Right atrium auricular region (tissue), 2 donors: Measurements from ENCODE around the gene HOXA5. TPM values are rescaled to one million over a fixed set of nuclear protein-coding genes. Genes with fewer than 3 reads are reported as not detected.
A peak's percentile ranks its signal among the peaks of the same experiment; 100 is the strongest.

ENCODE experiments used
- DNase-seq: peaks from one replicate; pipeline ENCODE4 v3.0.0-alpha.2; 2019; ENCODE audit warnings: low spot score
- H3K27ac ChIP-seq, 2 donors: fragments of 200-600 bp; sonication (generic); 1 replicate in 1 of 2; 2 replicates in 1 of 2; pipeline ENCODE4 v1.5.1; 2016 to 2019
- H3K27me3 ChIP-seq, 2 donors: fragments of 200-600 bp; sonication (generic); one replicate each; pipeline versions ENCODE4 v1.5.1 to v1.6.0; 2017 to 2019
- H3K36me3 ChIP-seq: fragments of 200-600 bp; sonication (generic); one replicate; pipeline ENCODE4 v1.5.1; 2016
- H3K4me1 ChIP-seq, 2 donors: fragments of 200-600 bp; sonication (generic); one replicate each; pipeline versions ENCODE4 v1.5.1 to v1.6.0; 2017 to 2019
- H3K4me3 ChIP-seq, 2 donors: fragments of 200-600 bp; sonication (generic); 1 replicate in 1 of 2; 2 replicates in 1 of 2; pipeline ENCODE4 v1.5.1; 2017 to 2019; ENCODE audit warnings: mild to moderate bottlenecking in 1 of 2, moderate library complexity in 1 of 2
- H3K9me3 ChIP-seq, 2 donors: fragments of 200-600 bp; sonication (generic); one replicate each; pipeline ENCODE4 v1.5.1; 2019
- total RNA-seq, 2 donors: library from RNA; depleted of rRNA; stranded (reverse); fragments of >200 nt; gene quantifications; one replicate each; pipeline ENCODE4 v1.1.0, GENCODE V29; 2016
- TF ChIP-seq, protein P1 (sequence below), 2 donors: fragments of 200-600 bp; sonication (generic); IDR thresholded peaks; one replicate each; pipeline ENCODE4 v1.5.1; 2019; ENCODE audit warnings: antibody characterized with exemption in 2 of 2

The HOXA5 gene
- total RNA-seq, 2 donors from 2014 or later: 0.24 to 0.96 TPM

DNA sequence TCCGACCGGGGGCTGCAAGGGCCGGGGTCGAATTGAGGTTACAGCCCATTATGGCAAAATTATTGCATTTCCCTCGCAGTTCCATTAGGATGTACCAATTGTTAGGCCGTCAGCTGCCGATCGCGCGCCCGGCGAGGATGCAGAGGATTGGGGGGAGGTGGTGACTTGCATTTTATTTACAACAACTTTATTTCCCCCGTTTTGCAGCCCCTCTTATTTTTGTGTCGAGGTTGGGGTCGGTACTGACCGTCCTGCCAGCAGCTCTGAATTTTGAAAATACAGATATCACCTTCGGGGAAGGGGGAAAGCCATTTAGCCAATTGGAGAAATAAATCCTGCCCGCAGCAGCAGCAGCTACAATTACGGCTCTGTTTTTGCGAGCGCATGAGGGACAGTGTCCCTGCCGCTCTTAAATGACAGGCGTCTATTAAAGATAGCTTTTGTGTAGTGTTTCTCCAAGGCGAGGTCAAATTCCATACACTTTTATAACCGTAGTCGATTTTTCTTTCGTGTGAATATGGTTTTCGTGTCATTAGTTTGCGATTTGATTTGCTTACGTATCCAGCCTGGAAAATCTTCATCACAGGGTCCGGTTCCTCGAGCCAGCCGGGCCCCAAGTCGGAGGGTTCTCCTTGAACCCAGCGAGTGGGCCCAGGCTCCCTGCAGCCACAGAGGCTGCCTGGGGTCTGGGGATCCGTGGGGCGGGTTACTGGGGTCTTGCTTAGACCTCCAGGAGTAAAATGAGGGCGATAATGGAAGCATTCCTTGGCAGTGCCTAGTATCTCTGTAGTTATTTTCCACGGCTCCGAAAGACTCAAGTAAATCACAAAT, 684 bp upstream of the HOXA5 start:
- TF ChIP-seq, protein P1, sequence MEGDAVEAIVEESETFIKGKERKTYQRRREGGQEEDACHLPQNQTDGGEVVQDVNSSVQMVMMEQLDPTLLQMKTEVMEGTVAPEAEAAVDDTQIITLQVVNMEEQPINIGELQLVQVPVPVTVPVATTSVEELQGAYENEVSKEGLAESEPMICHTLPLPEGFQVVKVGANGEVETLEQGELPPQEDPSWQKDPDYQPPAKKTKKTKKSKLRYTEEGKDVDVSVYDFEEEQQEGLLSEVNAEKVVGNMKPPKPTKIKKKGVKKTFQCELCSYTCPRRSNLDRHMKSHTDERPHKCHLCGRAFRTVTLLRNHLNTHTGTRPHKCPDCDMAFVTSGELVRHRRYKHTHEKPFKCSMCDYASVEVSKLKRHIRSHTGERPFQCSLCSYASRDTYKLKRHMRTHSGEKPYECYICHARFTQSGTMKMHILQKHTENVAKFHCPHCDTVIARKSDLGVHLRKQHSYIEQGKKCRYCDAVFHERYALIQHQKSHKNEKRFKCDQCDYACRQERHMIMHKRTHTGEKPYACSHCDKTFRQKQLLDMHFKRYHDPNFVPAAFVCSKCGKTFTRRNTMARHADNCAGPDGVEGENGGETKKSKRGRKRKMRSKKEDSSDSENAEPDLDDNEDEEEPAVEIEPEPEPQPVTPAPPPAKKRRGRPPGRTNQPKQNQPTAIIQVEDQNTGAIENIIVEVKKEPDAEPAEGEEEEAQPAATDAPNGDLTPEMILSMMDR (IDR thresholded peaks at IDR 0.05): peak in 1 of 2 donors; percentile 37
- no peak for DNase-seq
- peaks cover 53 to 94% of the 10 kb centered on the region in 2 donors for H3K27me3 ChIP-seq
- peaks cover 0 to 57% of the 10 kb centered on the region in 2 donors for H3K4me1 ChIP-seq
- peak overlapping the region in 1 of 2 donors; percentile 55 for H3K4me3 ChIP-seq
- H3K9me3 ChIP-seq: no peaks in the 10 kb centered on the region
- no peaks in the 10 kb centered on the region for H3K36me3 ChIP-seq
- no peak overlapping the region for H3K27ac ChIP-seq

DNA sequence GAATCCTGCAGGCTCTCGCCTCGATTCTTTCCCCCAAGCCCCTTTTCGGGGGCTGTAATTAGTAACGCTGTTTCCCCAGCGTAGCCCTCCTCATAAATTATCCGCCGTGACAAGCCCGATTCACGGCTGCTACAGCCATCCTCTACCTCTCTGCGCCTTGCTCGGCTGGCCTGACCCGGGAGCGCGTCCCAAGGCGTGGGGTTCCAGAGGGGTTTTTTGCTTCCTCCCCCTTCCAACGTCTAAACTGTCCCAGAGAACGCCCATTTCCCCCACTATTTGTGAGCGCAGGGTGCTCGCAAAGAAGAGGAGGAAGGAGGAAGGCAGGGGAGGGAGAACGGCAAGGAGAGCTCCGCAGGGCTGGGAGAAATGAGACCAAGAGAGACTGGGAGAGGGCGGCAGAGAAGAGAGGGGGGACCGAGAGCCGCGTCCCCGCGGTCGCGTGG, 880 bp downstream of the HOXA5 start:
- H3K9me3 ChIP-seq: no peaks in the 10 kb centered on the region
- no peaks in the 10 kb centered on the region for H3K36me3 ChIP-seq
- peaks cover 48 to 82% of the 10 kb centered on the region in 2 donors for H3K27me3 ChIP-seq
- TF ChIP-seq, protein P1 (IDR thresholded peaks at IDR 0.05): no peak
- no peak for DNase-seq
- peaks cover 0 to 47% of the 10 kb centered on the region in 2 donors for H3K4me1 ChIP-seq
- H3K4me3 ChIP-seq: peak overlapping the region; percentile 25 to 55
- no peak overlapping the region for H3K27ac ChIP-seq

DNA sequence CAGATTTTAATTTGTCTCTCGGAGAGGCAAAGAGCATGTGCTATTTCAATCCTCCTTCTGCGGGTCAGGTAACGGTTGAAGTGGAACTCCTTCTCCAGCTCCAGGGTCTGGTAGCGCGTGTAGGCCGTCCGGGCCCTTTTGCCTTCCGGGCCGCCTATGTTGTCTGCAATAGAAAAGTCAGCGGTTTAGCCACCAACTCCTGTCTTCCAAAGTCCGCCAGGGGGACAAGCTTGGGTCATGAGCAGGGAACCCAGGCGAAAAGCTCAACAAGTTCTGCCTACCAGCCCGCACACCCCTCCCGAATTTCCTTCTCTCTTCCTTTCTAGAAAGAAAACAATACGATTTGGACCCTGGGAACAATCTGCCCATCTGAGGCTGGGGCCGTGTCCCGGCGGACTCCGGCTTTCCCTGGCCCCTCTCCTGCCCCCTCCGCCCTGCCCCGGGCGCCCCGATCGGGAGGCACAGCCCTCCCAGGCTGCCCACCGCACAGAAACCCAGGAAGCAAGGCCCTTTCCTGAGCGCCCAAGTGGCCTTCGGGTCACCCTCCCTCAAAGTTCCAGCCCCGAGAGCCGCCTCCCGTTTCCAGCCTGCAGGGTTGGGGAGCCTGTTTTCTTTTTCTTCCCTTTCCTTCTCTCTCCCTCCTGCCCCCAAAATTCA, 1.4 kb downstream of the HOXA5 start:
- H3K36me3 ChIP-seq: no peaks in the 10 kb centered on the region
- peaks cover 46 to 77% of the 10 kb centered on the region in 2 donors for H3K27me3 ChIP-seq
- peak overlapping the region; percentile 25 to 55 for H3K4me3 ChIP-seq
- no peaks in the 10 kb centered on the region for H3K9me3 ChIP-seq
- TF ChIP-seq, protein P1 (IDR thresholded peaks at IDR 0.05): no peak
- H3K27ac ChIP-seq: no peak overlapping the region
- peaks cover 0 to 43% of the 10 kb centered on the region in 2 donors for H3K4me1 ChIP-seq
- no peak for DNase-seq

DNA sequence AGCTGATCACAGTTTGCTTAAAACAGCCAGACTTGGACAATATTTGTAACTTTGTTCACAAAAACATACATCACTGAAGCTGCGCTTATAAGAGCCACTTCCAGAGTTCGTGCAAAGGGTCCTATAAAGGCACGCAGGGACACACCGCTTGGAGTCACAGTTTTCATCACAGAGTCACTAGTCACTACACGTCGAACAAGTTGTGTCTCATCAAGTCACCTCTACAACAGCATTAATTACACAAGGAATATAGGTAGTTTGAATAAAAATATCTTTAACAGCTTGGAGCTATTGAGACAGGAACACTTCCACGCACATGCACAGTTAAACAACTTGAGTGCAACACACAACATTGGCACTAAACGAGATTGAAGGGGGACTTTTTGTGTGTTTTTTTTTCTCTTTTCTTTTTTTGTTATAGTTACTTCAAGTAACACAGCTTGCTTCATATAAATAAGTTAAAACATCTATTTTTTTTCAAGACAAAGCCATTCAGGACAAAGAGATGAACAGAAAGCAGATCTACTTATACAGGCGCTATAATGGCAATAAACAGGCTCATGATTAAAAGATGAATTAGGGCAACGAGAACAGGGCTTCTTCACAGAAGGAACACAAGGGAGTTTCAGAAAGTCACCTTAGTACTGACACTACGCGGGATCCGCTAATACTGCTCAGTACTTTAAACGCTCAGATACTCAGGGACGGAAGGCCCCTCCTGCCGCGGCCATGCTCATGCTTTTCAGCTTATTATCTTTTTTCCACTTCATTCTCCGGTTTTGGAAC, 2.2 kb downstream of the HOXA5 start:
- H3K4me1 ChIP-seq: peaks cover 0 to 43% of the 10 kb centered on the region in 2 donors

More for the DNA sequence above, 2.2 kb downstream of the HOXA5 start:
- Histone ChIP-seq H3K4me3 (no peak overlapping the region), H3K27ac (no peak overlapping the region), H3K27me3 (peaks cover 49 to 71% of the 10 kb centered on the region in 2 donors), H3K9me3 (no peaks in the 10 kb centered on the region), H3K36me3 (no peaks in the 10 kb centered on the region)
- TF ChIP-seq, protein P1 (IDR thresholded peaks at IDR 0.05): no peak
- no peak for DNase-seq
